ENCODE measurements around the gene DNAH12.
"Not testable (repeated sequence)": the region's sequence is repeated elsewhere in the genome, so short reads cannot be mapped to it uniquely, and the experiment has no call there.

The DNAH12 gene

DNA sequence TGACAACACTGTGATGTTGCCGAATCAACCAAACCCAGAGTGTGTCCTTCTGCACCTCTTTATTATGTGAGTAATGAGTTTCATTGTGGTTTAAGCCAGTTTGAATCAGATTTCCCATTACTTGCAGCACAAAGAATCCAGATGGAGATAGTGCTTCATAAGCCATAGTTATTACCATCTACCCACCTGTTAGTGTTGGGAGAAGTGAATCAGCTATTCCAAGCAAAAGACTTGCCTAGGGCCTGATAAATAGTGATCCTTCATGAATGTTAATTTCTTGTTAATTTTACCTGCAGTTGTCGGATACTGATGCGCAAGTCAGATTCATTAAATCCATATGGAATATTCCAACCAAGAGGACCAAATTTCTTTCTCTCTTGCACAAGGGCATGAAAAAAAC is 229.9 kb downstream of the DNAH12 start:
- no peak for DNase-seq (ENCODE audit: low spot score)

- DNase-seq (ENCODE audit: low spot score) = no peak
Measured at GRCh38 chr3:57309769-57310360, 234.3 kb downstream of the DNAH12 start.

GRCh38 chr3:57303520-57303919 is 240.6 kb downstream of the DNAH12 start:
- not testable (repeated sequence) for DNase-seq (ENCODE audit: low spot score)

GRCh38 chr3:57298041-57298440 is 246.1 kb downstream of the DNAH12 start:
- no peak for DNase-seq (ENCODE audit: low spot score)

GRCh38 chr3:57292897-57293526 is 251.1 kb downstream of the DNAH12 start:
- DNase-seq (ENCODE audit: low spot score) = no peak

DNA sequence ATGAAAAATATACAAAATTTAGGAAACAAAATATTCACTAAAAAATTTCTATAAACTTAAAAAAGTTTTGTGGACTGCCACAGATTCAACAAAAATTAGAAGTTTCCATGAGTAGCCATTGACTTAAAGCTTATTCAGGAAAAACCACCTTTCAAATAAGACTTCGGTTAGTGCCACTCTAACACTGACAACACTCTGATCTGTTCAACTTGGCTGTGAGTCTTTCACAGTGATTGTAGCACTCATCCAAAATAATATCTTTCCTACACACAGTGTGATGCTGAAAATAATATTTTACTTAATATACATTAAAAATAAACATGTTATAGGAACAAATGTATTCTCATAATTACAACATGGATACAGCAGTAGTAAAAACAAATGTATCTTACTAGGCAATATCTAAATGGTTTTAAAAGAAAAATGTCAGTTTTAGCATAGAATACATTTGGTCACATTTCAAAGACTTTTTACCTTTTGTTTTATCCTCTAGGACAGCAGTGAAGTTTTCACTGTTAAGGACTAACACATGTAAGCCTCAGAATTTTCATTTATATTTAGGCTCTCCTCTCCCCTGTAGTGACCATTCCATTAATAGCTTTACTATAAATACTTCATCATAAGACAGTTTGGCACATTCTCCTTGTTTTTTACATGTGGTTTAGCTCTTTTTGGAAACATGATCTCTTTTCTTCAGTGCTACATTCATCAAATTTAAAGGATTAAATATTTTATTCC is 251.8 kb downstream of the DNAH12 start, which contains the start of gene ASB14:
Gene ASB14, minus strand, starts transcription at position 527 of the 738 bp plus-strand sequence. CDS start 652 bp downstream, outside the sequence.
- DNase-seq (ENCODE audit: low spot score) = no peak

GRCh38 chr3:57288403-57288802 is 255.7 kb downstream of the DNAH12 start:
- no peak for DNase-seq (ENCODE audit: low spot score)

- no peak for DNase-seq (ENCODE audit: low spot score)
Measured at GRCh38 chr3:57287205-57287604, 256.9 kb downstream of the DNAH12 start.

GRCh38 chr3:57283334-57283733 is 260.8 kb downstream of the DNAH12 start:
- DNase-seq (ENCODE audit: low spot score) = no peak

GRCh38 chr3:57281715-57282114 is 262.4 kb downstream of the DNAH12 start:
- no peak for DNase-seq (ENCODE audit: low spot score)

- no peak for DNase-seq (ENCODE audit: low spot score)
Measured at GRCh38 chr3:57279685-57280084, 264.5 kb downstream of the DNAH12 start.

DNA sequence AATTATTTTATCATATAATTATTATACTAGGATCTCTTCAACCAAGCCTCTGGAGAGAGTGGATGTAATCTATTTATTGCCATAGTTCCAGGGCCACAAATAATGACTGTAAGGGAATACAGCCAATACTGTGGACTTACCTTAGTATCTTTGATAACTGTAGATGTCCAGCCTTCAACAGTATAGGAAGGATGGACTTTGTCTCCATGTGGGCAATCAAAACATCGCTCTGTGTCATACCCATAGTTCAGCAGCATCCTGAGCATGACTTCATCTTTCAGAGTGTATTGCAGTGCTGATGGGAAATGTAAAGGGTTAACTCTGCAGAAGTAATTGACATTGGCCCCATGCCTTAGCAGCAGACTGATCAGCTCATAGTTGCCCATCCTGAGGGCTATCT is 265.9 kb downstream of the DNAH12 start:
- DNase-seq (ENCODE audit: low spot score) = no peak

DNA sequence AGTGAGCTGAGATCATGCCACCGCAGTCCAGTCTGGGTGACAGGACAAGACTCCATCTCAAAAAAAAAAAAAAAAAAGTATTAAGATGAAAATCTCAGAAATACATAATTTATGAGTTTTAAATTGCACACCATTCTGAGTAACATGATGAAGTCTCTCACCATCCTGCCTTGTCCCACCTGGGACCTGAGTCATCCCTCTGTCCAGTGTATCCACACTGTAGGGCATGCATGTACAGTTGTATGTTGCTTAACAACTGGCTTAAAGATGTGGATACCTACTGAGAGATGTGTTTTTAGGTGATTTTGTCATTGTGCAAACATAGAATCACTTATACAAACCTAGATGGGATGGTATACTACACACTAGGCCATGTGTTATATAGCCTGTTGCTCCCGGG is 268.8 kb downstream of the DNAH12 start:
- DNase-seq (ENCODE audit: low spot score) = no peak

DNA sequence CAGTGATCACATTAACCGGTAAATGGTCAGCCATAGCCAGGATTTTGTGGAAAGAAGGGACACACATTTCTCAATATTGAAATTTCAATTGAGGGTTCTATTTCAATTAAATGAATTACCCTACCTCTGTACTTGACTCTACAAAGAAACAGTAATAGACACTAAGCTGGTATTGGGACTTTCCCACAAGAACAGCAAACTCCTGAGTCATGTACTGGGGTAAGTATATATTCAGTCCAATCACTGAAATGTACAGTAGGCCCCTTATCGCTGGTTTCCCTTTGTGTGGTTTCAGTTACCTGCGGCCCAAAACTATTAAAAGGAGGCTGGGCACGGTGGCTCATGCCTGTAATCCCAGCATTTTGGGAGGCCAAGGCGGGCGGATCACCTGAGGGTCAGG is 269.3 kb downstream of the DNAH12 start:
- no peak for DNase-seq (ENCODE audit: low spot score)

DNA sequence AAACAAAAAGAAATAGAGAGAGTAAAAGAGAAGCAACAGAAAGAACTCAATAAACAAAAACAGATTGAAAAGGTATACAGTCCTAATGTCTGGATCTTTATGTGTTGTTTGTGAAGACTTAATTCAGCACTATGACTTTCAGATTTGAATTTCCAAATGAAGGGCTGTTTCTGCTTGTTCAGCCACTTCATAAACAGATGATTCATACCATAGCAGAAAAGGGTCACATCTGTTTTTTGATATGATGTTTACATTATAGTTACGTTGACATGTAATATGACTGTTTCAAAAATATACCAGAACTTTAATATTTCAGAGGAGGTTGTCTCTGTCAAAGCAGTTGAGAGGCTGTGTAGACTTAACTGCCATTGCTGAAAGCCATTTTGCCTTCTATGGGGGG is 275.7 kb downstream of the DNAH12 start:
- no peak for DNase-seq (ENCODE audit: low spot score)

DNA sequence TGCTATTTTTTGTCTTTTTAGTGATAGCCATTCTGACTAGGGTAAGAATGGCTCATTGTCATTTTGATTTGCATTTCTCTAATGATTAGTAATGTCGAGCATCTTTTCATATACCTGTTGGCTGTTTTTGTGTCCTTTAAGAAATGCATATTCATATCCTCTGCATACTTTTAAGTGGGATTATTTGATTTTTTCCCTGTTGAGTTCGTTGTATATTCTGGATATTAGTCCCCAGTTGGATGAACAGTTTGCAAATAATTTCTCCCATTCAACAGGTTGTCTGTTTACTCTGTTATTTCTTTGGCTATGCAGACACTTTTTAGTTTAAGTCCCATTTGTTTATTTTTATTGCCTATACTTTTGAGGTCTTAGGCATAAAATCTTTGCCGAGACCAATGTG is 282.2 kb downstream of the DNAH12 start:
- DNase-seq (ENCODE audit: low spot score) = no peak

DNA sequence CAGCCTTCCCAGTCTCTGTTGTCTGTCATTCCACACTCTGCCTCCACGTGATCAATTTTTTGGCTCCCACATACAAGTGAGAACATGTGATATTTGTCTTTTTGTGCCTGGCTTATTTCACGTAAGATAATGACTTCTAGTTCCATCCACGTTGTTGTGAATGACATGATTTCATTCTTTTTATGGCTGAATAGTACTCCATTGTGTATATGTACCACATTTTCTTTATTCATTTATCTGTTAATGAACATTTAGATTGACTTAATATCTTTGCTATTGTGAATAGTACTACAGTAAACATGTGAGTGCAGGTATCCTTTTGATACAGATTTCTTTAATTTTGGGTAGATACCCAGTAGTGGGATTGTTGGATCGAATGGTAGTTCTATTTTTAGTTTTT is 283.0 kb downstream of the DNAH12 start:
- no peak for DNase-seq (ENCODE audit: low spot score)

- no peak for DNase-seq (ENCODE audit: low spot score)
Measured at GRCh38 chr3:57257678-57258077, 286.5 kb downstream of the DNAH12 start.

GRCh38 chr3:57256844-57257243 is 287.3 kb downstream of the DNAH12 start:
- DNase-seq (ENCODE audit: low spot score) = no peak

DNA sequence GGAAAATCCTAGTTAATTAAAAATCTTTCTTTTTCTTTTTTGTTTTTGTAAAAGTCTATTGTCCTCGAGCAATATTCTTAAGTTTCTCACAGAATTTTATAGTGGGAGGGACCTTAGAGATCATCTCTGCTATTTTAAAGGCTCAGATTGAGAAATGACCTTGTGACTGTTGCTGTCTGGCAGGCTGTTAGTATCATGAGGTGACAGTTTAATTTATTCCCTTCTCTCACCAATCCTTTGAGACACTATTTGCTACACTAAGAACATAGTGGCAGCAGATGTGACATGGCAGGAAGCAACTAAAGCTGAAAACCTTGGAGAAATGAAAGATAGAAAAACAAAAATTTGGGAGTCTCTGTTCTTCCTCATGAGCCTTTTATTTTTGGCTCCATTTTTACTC is 291.7 kb downstream of the DNAH12 start:
- DNase-seq (ENCODE audit: low spot score) = no peak

DNA sequence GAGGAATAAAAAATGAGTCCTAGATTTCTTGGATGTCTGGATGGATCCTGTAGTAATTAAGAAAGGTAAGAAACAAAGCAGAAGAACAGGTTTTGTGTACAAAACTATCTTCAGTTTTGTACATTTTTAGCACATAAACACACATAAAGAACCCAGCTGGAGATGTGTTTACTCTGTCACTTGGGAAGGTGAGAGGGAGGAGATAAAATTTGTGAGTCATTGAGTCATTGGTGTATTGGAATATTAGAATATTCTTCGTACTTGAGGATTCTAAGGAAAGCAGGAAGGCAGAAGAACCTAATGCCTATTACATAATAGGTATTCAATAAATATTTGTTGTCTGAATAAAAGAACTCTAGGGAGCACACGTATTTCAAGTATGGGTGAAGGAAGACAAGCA is 299.2 kb downstream of the DNAH12 start:
- DNase-seq (ENCODE audit: low spot score) = no peak

All from Ammon's horn (tissue), 1 donor.